CD4-positive, alpha-beta T cell (primary cell): ENCODE measurements around the gene BIRC5. TPM values are rescaled to one million over a fixed set of nuclear protein-coding genes. Genes with fewer than 3 reads are reported as not detected.

Experiments used
- ATAC-seq: fragments of 200-7000 bp; cut with Tn5 transposase; one replicate; pipeline ENCODE4 v1.10.0; 2022; ENCODE audit warnings: mild to moderate bottlenecking; ENCODE audit not compliant: poor library complexity
- CTCF ChIA-PET: fragments of 350-600 bp; sonication (Branson Sonifier 250); formaldehyde crosslinking; loops from one replicate; lab custom pipeline; 2021; ENCODE audit warnings: antibody characterized with exemption, inconsistent platforms; lab: Charles Lee
- POLR2A ChIA-PET: fragments of 350-600 bp; sonication (Branson Sonifier 250); formaldehyde crosslinking; loops from one replicate; lab custom pipeline; 2021; ENCODE audit warnings: antibody characterized with exemption, inconsistent platforms; lab: Charles Lee
- DNase-seq, 14 experiments: peaks; one replicate each; pipeline ENCODE4 v3.0.0-alpha.2; 2013 to 2020; ENCODE audit warnings: mixed read lengths in 2 of 14
- H3K27ac ChIP-seq, 2 donors: one replicate each; pipeline versions ENCODE4 v1.5.1 to v1.7.0; 2013; ENCODE audit warnings: low read length in 2 of 2, low read depth in 1 of 2, mild to moderate bottlenecking in 1 of 2
- H3K27me3 ChIP-seq, 2 experiments: 1 replicate in 1 of 2; 2 replicates in 1 of 2; pipeline versions ENCODE4 v1.6.1 to v1.7.0; 2013; ENCODE audit warnings: low read length in 2 of 2, control low read depth in 1 of 2, mild to moderate bottlenecking in 1 of 2, moderate library complexity in 1 of 2; ENCODE audit not compliant: insufficient read depth in 2 of 2, control insufficient read depth in 1 of 2
- H3K36me3 ChIP-seq: one replicate; pipeline ENCODE4 v1.6.1; 2013; ENCODE audit warnings: low read length, control low read depth; ENCODE audit not compliant: insufficient read depth
- H3K4me1 ChIP-seq: one replicate; pipeline ENCODE4 v1.6.1; 2013; ENCODE audit warnings: low read length, control low read depth; ENCODE audit not compliant: insufficient read depth
- H3K4me3 ChIP-seq: one replicate; pipeline ENCODE4 v1.5.1; 2013; ENCODE audit warnings: mild to moderate bottlenecking, low read length, moderate library complexity
- H3K9me3 ChIP-seq, 2 experiments: 1 replicate in 1 of 2; 2 replicates in 1 of 2; pipeline versions ENCODE4 v1.6.1 to v1.7.0; 2013; ENCODE audit warnings: low read length in 2 of 2, mild to moderate bottlenecking in 2 of 2, control low read depth in 1 of 2, moderate library complexity in 1 of 2; ENCODE audit not compliant: control insufficient read depth in 1 of 2, insufficient read depth in 1 of 2
- H3K27ac Mint-ChIP-seq: one replicate; pipeline ENCODE4 v1.8.0; 2020; ENCODE audit warnings: mixed read lengths
- H3K27me3 Mint-ChIP-seq: one replicate; pipeline ENCODE4 v1.8.0; 2021; ENCODE audit warnings: mixed read lengths
- H3K36me3 Mint-ChIP-seq: one replicate; pipeline ENCODE4 v1.8.0; 2021; ENCODE audit warnings: low read depth, mixed read lengths
- H3K4me1 Mint-ChIP-seq: one replicate; pipeline ENCODE4 v1.8.0; 2021; ENCODE audit warnings: low read depth, mixed read lengths
- H3K4me3 Mint-ChIP-seq: one replicate; pipeline ENCODE4 v1.8.0; 2020; ENCODE audit warnings: mild to moderate bottlenecking, mixed read lengths
- H3K9me3 Mint-ChIP-seq: one replicate; pipeline ENCODE4 v1.8.0; 2020; ENCODE audit warnings: mixed read lengths
- intact Hi-C, 2 experiments: fragments of 100-400 bp; cut with DNase I in 1 of 2; cut with micrococcal nuclease in 1 of 2; formaldehyde crosslinking; loops; one replicate each; pipeline versions ENCODE4 v1.15.1 to v1.9.0; 2023 to 2025; cut with DNase I, micrococcal nuclease
- total RNA-seq, 174 experiments: library from RNA in 2 of 174; stranded (reverse) in 2 of 174; gene quantifications; one replicate each; pipeline ENCODE4 v1.2.3 and lab custom pipeline; 2021 to 2026
- TF ChIP-seq, protein P1 (sequence below): fragments of 200-600 bp; IDR thresholded peaks from one replicate; pipeline ENCODE4 v1.8.0; 2022; ENCODE audit warnings: antibody characterized with exemption, mild to moderate bottlenecking

BIRC5 gene
- total RNA-seq, 2 experiments from 2014 or later, result 0.39 to 0.41 TPM

DNA sequence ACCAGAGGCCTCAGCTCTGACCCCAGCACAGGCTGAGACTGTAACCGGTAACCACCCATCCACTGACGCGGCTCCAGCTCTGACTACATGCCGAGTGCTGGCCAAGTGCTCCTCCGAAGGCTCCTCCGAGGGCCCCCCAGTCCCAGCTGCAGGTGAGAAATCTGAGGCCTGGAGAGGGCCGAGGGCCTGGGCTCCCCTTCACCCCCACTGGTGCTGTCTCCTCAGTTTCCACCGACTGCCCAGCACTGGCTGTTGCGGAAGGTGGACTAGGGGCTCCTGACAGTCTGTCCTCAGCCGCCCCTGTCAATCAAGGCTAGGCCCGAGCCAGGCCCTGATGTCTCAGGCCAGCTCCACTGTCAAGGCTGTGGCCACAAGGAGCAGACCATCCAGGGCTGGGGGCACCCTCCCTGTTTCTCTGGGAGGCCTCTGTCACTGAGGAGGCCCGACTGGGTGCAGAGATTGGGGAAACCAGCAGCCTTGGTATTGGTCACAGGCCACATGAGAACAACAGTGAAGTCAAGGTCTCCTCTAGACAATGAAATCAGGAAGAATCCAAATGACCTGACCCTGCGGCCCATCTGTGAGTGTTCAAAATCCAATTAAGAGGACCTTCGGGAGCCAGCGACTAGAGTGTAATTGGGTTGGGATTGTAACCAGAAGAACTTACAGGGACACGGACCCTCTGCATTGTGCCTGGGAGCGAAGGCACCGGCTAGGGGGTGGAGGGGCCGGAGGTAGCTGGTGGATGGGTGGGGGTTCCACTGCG lies 22.5 kb downstream of the BIRC5 start:
- Mint-ChIP-seq H3K27me3 (peaks cover 12% of the 10 kb centered on the region), H3K9me3 (no peaks in the 10 kb centered on the region), H3K36me3 (no peaks in the 10 kb centered on the region), H3K4me3 (no peak overlapping the region), H3K4me1 (no peaks in the 10 kb centered on the region), H3K27ac (no peak overlapping the region)
- TF ChIP-seq, protein P1, sequence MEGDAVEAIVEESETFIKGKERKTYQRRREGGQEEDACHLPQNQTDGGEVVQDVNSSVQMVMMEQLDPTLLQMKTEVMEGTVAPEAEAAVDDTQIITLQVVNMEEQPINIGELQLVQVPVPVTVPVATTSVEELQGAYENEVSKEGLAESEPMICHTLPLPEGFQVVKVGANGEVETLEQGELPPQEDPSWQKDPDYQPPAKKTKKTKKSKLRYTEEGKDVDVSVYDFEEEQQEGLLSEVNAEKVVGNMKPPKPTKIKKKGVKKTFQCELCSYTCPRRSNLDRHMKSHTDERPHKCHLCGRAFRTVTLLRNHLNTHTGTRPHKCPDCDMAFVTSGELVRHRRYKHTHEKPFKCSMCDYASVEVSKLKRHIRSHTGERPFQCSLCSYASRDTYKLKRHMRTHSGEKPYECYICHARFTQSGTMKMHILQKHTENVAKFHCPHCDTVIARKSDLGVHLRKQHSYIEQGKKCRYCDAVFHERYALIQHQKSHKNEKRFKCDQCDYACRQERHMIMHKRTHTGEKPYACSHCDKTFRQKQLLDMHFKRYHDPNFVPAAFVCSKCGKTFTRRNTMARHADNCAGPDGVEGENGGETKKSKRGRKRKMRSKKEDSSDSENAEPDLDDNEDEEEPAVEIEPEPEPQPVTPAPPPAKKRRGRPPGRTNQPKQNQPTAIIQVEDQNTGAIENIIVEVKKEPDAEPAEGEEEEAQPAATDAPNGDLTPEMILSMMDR, result no peak
- ATAC-seq (no peak), DNase-seq (no peak)
- ChIA-PET CTCF (no interaction called here), POLR2A (no interaction called here)
- intact Hi-C loops, result no loop called here
- Histone ChIP-seq H3K27ac (no peak overlapping the region), H3K4me3 (no peak overlapping the region), H3K9me3 (peaks cover 0 to 8% of the 10 kb centered on the region in 2 experiments), H3K36me3 (no peaks in the 10 kb centered on the region), H3K27me3 (peaks cover 9 to 13% of the 10 kb centered on the region in 2 experiments), H3K4me1 (peaks cover 8% of the 10 kb centered on the region)

GRCh38 chr17:78237401-78238012 lies 23.5 kb downstream of the BIRC5 start:
- DNase-seq (no peak), ATAC-seq (no peak)
- Mint-ChIP-seq H3K9me3 (no peaks in the 10 kb centered on the region), H3K36me3 (no peaks in the 10 kb centered on the region), H3K4me3 (no peak overlapping the region), H3K27me3 (peaks cover 6% of the 10 kb centered on the region), H3K4me1 (no peaks in the 10 kb centered on the region), H3K27ac (no peak overlapping the region)
- Histone ChIP-seq H3K4me3 (no peak overlapping the region), H3K27me3 (peaks cover 4 to 6% of the 10 kb centered on the region in 2 experiments), H3K4me1 (peaks cover under 1% of the 10 kb centered on the region), H3K36me3 (no peaks in the 10 kb centered on the region), H3K27ac (no peak overlapping the region), H3K9me3 (peaks cover 0 to 3% of the 10 kb centered on the region in 2 experiments)
- ChIA-PET CTCF (no interaction called here), POLR2A (interaction anchor here (0.7 kb wide), 1 partner anchor 180 kb away, joined by 3 read pairs; no protein-coding TSS in a partner anchor)
- intact Hi-C loops, result no loop called here
- TF ChIP-seq, protein P1, result no peak

DNA sequence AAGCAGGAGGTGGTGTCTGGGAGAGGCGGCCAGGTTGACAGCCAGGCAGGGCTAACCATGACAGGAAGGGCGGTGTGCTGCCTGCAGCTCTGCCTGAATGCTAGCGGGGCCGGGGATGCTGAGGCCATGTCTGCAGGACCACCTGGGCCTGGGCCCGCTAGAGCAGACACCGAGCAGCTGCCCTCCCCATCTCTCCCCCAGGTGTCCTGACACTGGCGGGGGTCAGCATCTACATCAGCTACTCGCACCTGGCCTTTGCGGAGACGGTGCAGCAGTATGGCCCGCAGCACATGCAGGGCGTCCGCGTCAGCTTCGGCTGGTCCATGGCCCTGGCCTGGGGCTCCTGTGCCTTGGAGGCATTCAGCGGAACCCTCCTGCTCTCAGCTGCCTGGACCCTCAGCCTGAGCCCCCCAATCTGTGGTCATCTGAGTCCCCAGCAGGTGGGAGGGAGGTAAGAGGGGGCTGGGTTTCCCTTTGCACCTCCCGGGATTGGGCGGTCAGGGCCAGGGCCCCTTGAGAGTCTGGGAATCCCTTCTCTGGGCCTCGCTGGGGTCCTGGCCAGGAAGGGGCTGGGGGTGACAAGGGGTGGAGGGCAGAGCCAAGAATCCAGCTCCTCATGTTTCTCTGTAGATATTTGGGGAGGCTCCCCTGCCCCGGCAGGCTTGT lies 24.9 kb downstream of the BIRC5 start:
- no peaks in the 10 kb centered on the region for H3K27me3 ChIP-seq
- CTCF ChIA-PET, result interaction anchor here (0.6 kb wide), 1 partner anchor 42 kb away, joined by 3 read pairs; no protein-coding TSS in a partner anchor
- H3K9me3 ChIP-seq, result no peaks in the 10 kb centered on the region
- POLR2A ChIA-PET, result no interaction called here
- TF ChIP-seq, protein P1, result no peak
- H3K27ac ChIP-seq, result no peak overlapping the region
- Mint-ChIP-seq H3K4me3 (no peak overlapping the region), H3K9me3 (no peaks in the 10 kb centered on the region), H3K4me1 (no peaks in the 10 kb centered on the region), H3K27ac (no peak overlapping the region), H3K27me3 (no peaks in the 10 kb centered on the region), H3K36me3 (no peaks in the 10 kb centered on the region)
- H3K4me1 ChIP-seq, result no peaks in the 10 kb centered on the region
- intact Hi-C loops, result no loop called here
- no peak overlapping the region for H3K4me3 ChIP-seq
- DNase-seq (no peak), ATAC-seq (no peak)
- no peaks in the 10 kb centered on the region for H3K36me3 ChIP-seq
